T-cell (primary cell): Measurements from ENCODE around the gene UNK. TPM values are rescaled to one million over a fixed set of nuclear protein-coding genes. Genes with fewer than 3 reads are reported as not detected.
"Not testable (repeated sequence)": the region's sequence is repeated elsewhere in the genome, so short reads cannot be mapped to it uniquely, and the experiment has no call there.

Source experiments
- ATAC-seq, 4 experiments: fragments of 200-7000 bp in 3 of 4; fragments of 150-1000 bp in 1 of 4; cut with Tn5 transposase; replicated peaks in 1 of 4; 1 replicate in 3 of 4; 2 replicates in 1 of 4; pipeline ENCODE4 v1.10.0; 2021; ENCODE audit warnings: moderate library complexity in 3 of 4, mild to moderate bottlenecking in 2 of 4, moderate number of reproducible peaks in 1 of 4
- CTCF ChIA-PET, 2 donors: fragments of 300-600 bp; sonication (Branson Sonifier 250); formaldehyde crosslinking; loops; one replicate each; lab custom pipeline; 2022; ENCODE audit warnings: antibody characterized with exemption in 2 of 2; lab: Charles Lee
- POLR2A ChIA-PET, 2 donors: fragments of 300-600 bp; sonication (Branson Sonifier 250); formaldehyde crosslinking; loops; one replicate each; lab custom pipeline; 2022; ENCODE audit warnings: antibody characterized with exemption in 2 of 2; lab: Charles Lee
- DNase-seq, 35 experiments: peaks; one replicate each; pipeline versions ENCODE4 v3.0.0 to v3.0.0-alpha.2; 2013 to 2023
- H3K27ac ChIP-seq: one replicate; pipeline ENCODE4 v1.5.1; 2013; ENCODE audit warnings: low read length
- H3K27me3 ChIP-seq, 2 experiments: replicated peaks in 1 of 2; 1 replicate in 1 of 2; 2 replicates in 1 of 2; pipeline versions ENCODE4 v1.6.1 to v1.7.0; 2013; ENCODE audit warnings: low read length in 1 of 2, mixed read lengths in 1 of 2; ENCODE audit not compliant: control insufficient read depth in 2 of 2, insufficient read depth in 2 of 2; ENCODE audit errors: extremely low read depth in 1 of 2
- H3K36me3 ChIP-seq, 2 donors: 1 replicate in 1 of 2; 2 replicates in 1 of 2; pipeline versions ENCODE4 v1.6.1 to v1.7.0; 2013; ENCODE audit warnings: low read length in 1 of 2; ENCODE audit not compliant: control insufficient read depth in 2 of 2, insufficient read depth in 1 of 2; ENCODE audit errors: extremely low read depth in 1 of 2
- H3K4me1 ChIP-seq, 2 experiments: 1 replicate in 1 of 2; 2 replicates in 1 of 2; pipeline versions ENCODE4 v1.6.1 to v1.7.0; 2013; ENCODE audit warnings: low read length in 2 of 2, mixed read lengths in 1 of 2; ENCODE audit not compliant: insufficient read depth in 2 of 2, control insufficient read depth in 1 of 2; ENCODE audit errors: extremely low read depth in 1 of 2
- H3K4me3 ChIP-seq, 2 donors: 1 replicate in 1 of 2; 2 replicates in 1 of 2; pipeline versions ENCODE4 v1.5.1 to v1.7.0; 2013; ENCODE audit warnings: mild to moderate bottlenecking in 2 of 2, low read length in 1 of 2, moderate library complexity in 1 of 2; ENCODE audit not compliant: control insufficient read depth in 1 of 2; ENCODE audit errors: extremely low read depth in 1 of 2
- H3K9me3 ChIP-seq: 2 replicates; pipeline ENCODE4 v1.7.0; 2013
- H3K27ac Mint-ChIP-seq, 2 donors: one replicate each; pipeline ENCODE4 v1.8.0; 2020 to 2021; ENCODE audit warnings: mild to moderate bottlenecking in 2 of 2, mixed read lengths in 2 of 2
- H3K27me3 Mint-ChIP-seq, 2 donors: one replicate each; pipeline ENCODE4 v1.8.0; 2021 to 2022; ENCODE audit warnings: mixed read lengths in 2 of 2
- H3K36me3 Mint-ChIP-seq: one replicate; pipeline ENCODE4 v1.8.0; 2021; ENCODE audit warnings: mixed read lengths
- H3K4me1 Mint-ChIP-seq, 3 donors: one replicate each; pipeline ENCODE4 v1.8.0; 2020 to 2022; ENCODE audit warnings: mixed read lengths in 3 of 3, mild to moderate bottlenecking in 1 of 3
- H3K4me3 Mint-ChIP-seq, 3 donors: one replicate each; pipeline ENCODE4 v1.8.0; 2020 to 2022; ENCODE audit warnings: mild to moderate bottlenecking in 3 of 3, mixed read lengths in 3 of 3, moderate library complexity in 3 of 3
- H3K9me3 Mint-ChIP-seq, 3 donors: one replicate each; pipeline ENCODE4 v1.8.0; 2020 to 2022; ENCODE audit warnings: mixed read lengths in 3 of 3
- WGBS: methylation state at CpG from one replicate; pipeline ENCODE4 v1.1.5; 2013; ENCODE audit warnings: missing lambda C conversion rate; ENCODE audit not compliant: insufficient coverage; 5-methylcytosine and 5-hydroxymethylcytosine counted together
- total RNA-seq, 35 experiments: library from RNA in 6 of 35; stranded (reverse) in 6 of 35; fragments of 120-200 nt in 1 of 35; gene quantifications; one replicate each; pipeline versions ENCODE4 v1.2.1 to v1.2.4 and lab custom pipeline; 2013 to 2026

Gene UNK
- total RNA-seq, 5 donors from 2014 or later (not counting 1 experiment from before 2014, with no cell fraction given): 37.1 to 50.3 (median 39.2) TPM

DNA sequence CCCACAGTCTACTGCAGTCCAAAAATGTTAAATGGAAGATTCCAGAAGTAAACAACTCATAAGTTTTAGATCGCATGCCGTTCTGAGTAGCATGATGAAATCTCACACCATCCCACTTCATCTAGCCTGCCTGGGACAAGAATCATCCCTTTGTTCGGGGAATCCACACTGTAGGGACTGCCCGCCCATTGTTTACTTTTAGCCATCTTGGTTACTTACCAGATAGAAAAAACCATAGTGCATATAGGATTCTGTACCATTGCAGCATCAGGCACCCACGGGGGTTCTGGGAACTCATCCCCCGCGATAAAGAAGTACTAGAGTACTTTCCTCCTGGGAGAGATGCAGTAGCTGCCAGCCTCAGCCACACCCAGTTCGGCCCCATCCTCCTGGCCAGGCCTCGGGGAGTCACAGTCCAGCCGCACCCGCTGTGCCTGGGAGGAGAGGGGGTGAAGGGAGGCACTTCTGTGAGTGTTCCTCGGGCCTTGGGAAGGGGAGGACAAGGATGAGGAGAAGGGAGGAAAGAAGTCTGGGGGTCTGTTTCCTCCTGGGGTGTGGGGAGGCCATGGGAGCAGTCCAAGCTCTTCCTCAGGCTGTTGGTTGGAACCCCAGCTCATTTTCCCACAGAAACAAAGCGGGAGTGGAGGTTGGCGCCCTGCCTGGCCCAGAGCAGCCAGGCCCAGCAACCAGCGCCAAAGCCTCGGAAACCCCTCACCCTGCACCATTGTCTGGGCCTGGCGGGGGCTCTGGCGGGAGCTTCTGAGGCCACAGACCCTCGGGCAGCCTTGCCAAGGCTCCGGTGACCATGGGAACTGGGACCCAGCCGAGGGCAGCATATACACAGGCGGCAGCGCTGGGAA is 84.9 kb downstream of the UNK start:
- H3K36me3 Mint-ChIP-seq: no peaks in the 10 kb centered on the region
- no peak for ATAC-seq
- no peaks in the 10 kb centered on the region for H3K36me3 ChIP-seq
- ChIA-PET POLR2A (no interaction called here), CTCF (interaction anchor here (0.6 to 1.1 kb wide), 2 partner anchors 15 to 473 kb away, joined by 3 to 5 read pairs; no protein-coding TSS in a partner anchor)
- 92% methylated on average over 16 of the region's 23 CpGs for whole genome bisulfite sequencing
- H3K4me1 ChIP-seq: peaks cover 10 to 30% of the 10 kb centered on the region in 2 experiments
- no peak overlapping the region for H3K4me3 Mint-ChIP-seq
- no peak for DNase-seq
- H3K27ac Mint-ChIP-seq: peak overlapping the region in 1 of 2 donors; percentile 39
- H3K9me3 ChIP-seq: no peaks in the 10 kb centered on the region
- peaks cover 23 to 33% (median 28%) of the 10 kb centered on the region in 3 donors for H3K4me1 Mint-ChIP-seq
- H3K27ac ChIP-seq: no peak overlapping the region
- no peaks in the 10 kb centered on the region for H3K27me3 Mint-ChIP-seq
- H3K4me3 ChIP-seq: no peak overlapping the region
- H3K27me3 ChIP-seq: no peaks in the 10 kb centered on the region
- H3K9me3 Mint-ChIP-seq: no peaks in the 10 kb centered on the region

DNA sequence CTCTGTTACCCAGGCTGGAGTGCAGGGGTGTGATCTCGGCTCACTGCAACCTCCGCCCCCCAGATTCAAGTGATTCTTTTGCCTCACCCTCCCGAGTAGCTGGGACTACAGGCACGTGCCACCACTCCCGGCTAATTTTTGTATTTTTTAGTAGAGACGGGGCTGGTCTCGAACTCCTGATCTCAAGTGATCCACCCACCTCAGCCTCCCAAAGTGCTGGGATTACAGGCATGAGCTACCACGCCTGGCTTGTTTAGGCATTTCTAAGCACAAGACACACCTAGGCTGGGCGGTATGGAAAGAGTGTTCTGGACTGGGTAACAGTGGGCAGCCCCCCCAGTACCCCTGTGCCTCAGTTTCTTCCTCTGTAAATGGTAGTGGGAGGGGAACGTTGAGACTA is 85.6 kb downstream of the UNK start:
- H3K9me3 Mint-ChIP-seq, H3K27me3 ChIP-seq, H3K36me3 ChIP-seq, DNase-seq, ATAC-seq, H3K27ac ChIP-seq, POLR2A ChIA-PET, H3K9me3 ChIP-seq, H3K27ac Mint-ChIP-seq, H3K36me3 Mint-ChIP-seq, H3K4me3 Mint-ChIP-seq, H3K4me3 ChIP-seq, H3K27me3 Mint-ChIP-seq: not testable (repeated sequence)
- peaks cover 11 to 28% of the 10 kb centered on the region in 2 experiments for H3K4me1 ChIP-seq
- 93% methylated on average over 5 of the region's 10 CpGs for WGBS
- CTCF ChIA-PET: interaction anchor here in 1 of 2 donors (1.1 kb wide), 1 partner anchor 16 kb away, joined by 3 read pairs; no protein-coding TSS in a partner anchor
- peaks cover 18 to 29% (median 21%) of the 10 kb centered on the region in 3 donors for H3K4me1 Mint-ChIP-seq

DNA sequence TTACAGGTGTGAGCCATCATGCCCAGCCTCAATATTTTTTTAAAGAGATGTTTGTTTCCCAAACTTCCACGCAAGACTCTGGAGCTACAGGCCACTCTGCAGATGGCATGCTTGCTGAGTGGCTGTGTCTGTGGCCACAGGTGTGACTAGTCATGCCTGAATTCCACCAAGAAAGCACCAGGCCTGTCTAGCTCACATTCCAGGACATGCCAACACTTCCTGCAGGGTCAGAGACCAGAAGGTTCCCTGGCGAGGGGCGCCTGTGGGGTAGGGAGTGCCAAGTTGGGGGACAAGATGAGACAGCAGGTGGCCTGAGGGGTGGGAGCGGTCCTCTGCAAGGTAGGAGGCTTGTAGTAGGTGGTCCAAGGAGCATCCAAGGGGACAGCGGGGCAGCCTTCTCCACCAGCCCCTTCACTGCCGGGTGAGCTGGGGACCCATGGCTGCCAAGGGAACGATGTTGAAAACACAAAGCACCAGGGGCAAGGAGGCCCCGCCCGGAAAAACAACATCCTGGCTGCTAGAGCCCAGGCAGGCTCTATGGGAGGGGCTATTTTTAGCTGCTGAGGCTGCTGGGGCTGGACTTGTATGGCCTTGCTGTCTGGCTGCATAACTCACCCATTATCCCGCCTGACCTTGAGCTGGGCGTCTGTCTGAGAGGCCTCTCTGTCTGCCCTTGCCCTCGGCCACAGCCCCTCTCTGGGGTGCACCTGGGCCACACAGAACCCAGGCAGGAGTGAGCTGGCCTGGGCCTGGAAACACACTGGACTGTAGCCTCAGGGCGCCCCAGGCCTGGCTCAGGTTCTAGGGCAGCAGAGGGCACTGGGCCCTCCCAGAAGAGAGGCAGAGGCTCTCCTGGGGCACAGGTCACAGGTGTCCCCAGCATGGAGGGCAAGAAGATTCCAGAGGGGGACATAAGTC is 88.1 kb downstream of the UNK start:
- Mint-ChIP-seq H3K9me3 (no peaks in the 10 kb centered on the region), H3K27me3 (no peaks in the 10 kb centered on the region), H3K4me1 (peaks cover 32 to 48% (median 43%) of the 10 kb centered on the region in 3 donors), H3K36me3 (no peaks in the 10 kb centered on the region), H3K27ac (peak overlapping the region; percentile 96), H3K4me3 (peak overlapping the region in 2 of 3 donors; percentile 24 to 47)
- ChIA-PET CTCF (interaction anchor here in 1 of 2 donors (0.7 to 1.3 kb wide), 2 partner anchors 17 to 87 kb away, joined by 3 read pairs; partner anchors contain the start of gene WBP2), POLR2A (interaction anchor here (0.6 to 1.0 kb wide), 3 partner anchors 17 to 633 kb away, joined by 4 to 11 read pairs (median 4); partner anchors contain the start of gene WBP2 (in 1 of the 2))
- DNase-seq (peak in 34 of 35 experiments; percentile 34 to 76 (median 60)), ATAC-seq (peak; percentile 49 to 62 (median 61))
- H3K9me3 ChIP-seq: no peaks in the 10 kb centered on the region
- peaks cover 22 to 50% of the 10 kb centered on the region in 2 experiments for H3K4me1 ChIP-seq
- no peaks in the 10 kb centered on the region for H3K36me3 ChIP-seq
- peaks cover 0 to 10% of the 10 kb centered on the region in 2 experiments for H3K27me3 ChIP-seq
- WGBS: 37% methylated on average over 6 of the region's 13 CpGs
- no peak overlapping the region for H3K4me3 ChIP-seq
- peak overlapping the region; percentile 89 for H3K27ac ChIP-seq

DNA sequence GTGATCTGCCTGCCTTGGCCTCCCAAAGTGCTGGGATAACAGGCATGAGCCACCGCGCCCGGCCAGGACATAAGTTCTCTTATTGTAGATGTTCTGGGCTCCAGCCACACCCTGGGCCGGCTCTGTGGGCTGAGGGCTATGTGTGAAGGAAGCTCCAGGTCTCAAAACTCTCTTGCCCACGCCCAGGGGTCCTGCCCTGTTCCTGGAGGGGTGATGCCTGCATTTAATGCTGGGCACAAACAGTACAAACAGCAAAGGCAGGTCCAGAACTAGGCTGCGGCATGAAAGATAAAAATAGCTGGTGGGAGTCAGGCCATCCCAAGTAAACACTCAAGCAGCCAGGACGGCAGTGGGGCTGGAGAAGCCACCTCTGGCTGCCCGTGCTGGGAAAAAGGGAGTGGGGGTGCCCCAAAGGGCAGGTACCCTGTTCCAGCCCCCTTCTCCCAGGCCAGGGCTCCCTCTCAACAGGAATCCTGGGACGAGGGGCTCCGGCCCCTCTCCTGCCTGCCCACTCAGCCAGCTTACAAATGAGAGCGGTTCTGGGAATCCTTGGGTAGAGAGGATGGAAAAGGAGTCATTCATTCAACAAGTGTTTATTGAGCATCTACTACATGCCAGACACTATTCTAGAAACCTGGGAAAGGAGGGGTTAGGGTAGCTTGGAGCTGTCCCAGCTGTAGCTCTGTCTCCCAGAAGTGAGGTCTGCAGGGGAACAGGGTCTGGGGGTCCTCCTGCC is 89.1 kb downstream of the UNK start:
- WGBS: 85% methylated on average over 4 of the region's 11 CpGs
- ChIA-PET CTCF (interaction anchor here in 1 of 2 donors (1.3 kb wide), 1 partner anchor 18 kb away, joined by 3 read pairs; the partner anchor contains the start of gene WBP2), POLR2A (interaction anchor here in 1 of 2 donors (0.7 kb wide), 1 partner anchor 192 kb away, joined by 4 read pairs; no protein-coding TSS in a partner anchor)
- no peak for ATAC-seq
- peaks cover 22 to 56% of the 10 kb centered on the region in 2 experiments for H3K4me1 ChIP-seq
- H3K27me3 ChIP-seq: peaks cover 0 to 13% of the 10 kb centered on the region in 2 experiments
- H3K27ac ChIP-seq: peak overlapping the region; percentile 34
- Mint-ChIP-seq H3K36me3 (no peaks in the 10 kb centered on the region), H3K4me1 (peaks cover 34 to 51% (median 46%) of the 10 kb centered on the region in 3 donors), H3K9me3 (no peaks in the 10 kb centered on the region), H3K27ac (peak overlapping the region; percentile 96), H3K4me3 (peak overlapping the region in 1 of 3 donors; percentile 6), H3K27me3 (no peaks in the 10 kb centered on the region)
- DNase-seq: no peak
- no peak overlapping the region for H3K4me3 ChIP-seq
- H3K36me3 ChIP-seq: no peaks in the 10 kb centered on the region
- H3K9me3 ChIP-seq: no peaks in the 10 kb centered on the region

DNA sequence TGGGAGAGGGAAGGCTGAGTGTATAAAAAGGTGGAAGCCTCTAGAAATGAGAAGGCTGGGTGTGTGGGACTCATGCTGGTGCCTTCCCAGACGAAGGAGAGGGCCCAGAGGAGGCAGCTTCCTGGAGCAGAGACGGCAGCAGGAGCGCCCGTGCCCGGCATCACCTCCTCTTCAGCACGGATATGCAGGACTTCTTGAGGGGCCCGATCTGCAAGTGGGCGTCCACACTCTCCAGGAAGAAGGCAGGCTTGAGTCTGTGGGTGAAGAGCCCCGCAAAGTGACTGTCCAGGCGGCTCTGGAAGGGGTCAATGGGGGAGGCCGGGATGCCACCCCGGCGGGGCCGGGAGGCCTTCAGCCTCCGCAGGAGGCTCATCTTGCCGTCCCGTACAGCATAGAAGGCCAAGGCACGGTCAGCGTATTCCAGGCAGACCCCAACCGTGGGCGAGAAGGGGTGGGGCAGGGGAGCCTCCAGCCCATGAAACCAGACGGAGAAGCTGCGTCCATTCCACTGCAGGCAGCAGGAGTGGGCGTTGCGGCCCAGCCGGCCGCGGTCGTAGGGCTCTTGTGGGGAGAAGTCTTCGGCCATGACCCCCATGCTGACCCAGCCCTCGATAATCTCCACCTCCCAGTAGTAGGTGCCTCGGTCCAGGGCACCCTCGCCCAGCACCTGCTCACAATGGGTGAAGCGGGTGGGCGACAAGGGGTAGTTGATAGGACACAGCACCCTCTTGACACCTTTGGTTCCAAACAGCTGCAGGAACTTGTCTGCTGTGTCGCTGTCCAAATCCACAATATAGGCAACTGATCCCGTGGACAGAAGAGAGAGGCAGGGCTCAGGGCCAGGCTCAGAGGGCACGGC is 89.9 kb downstream of the UNK start:
- Histone ChIP-seq H3K4me1 (peaks cover 22 to 58% of the 10 kb centered on the region in 2 experiments), H3K9me3 (no peaks in the 10 kb centered on the region), H3K36me3 (no peaks in the 10 kb centered on the region), H3K27ac (peak overlapping the region; percentile 34), H3K4me3 (no peak overlapping the region), H3K27me3 (peaks cover 0 to 19% of the 10 kb centered on the region in 2 experiments)
- WGBS: 92% methylated on average over 30 of the region's 38 CpGs
- Mint-ChIP-seq H3K4me1 (peaks cover 36 to 53% (median 46%) of the 10 kb centered on the region in 3 donors), H3K36me3 (no peaks in the 10 kb centered on the region), H3K4me3 (peak overlapping the region in 1 of 3 donors; percentile 88), H3K27ac (peak overlapping the region; percentile 90 to 94), H3K27me3 (no peaks in the 10 kb centered on the region), H3K9me3 (no peaks in the 10 kb centered on the region)
- POLR2A ChIA-PET: no interaction called here
- ATAC-seq (no peak), DNase-seq (no peak)
- CTCF ChIA-PET: no interaction called here
